Inferior parietal cortex (tissue), 1 donor: ENCODE measurements around the gene C14orf180.
A peak's percentile ranks its signal among the peaks of the same experiment; 100 is the strongest.

Experiments
- DNase-seq: peaks from one replicate; pipeline ENCODE4 v3.0.0-alpha.2; 2016; ENCODE audit errors: extremely low spot score

The C14orf180 gene

DNA sequence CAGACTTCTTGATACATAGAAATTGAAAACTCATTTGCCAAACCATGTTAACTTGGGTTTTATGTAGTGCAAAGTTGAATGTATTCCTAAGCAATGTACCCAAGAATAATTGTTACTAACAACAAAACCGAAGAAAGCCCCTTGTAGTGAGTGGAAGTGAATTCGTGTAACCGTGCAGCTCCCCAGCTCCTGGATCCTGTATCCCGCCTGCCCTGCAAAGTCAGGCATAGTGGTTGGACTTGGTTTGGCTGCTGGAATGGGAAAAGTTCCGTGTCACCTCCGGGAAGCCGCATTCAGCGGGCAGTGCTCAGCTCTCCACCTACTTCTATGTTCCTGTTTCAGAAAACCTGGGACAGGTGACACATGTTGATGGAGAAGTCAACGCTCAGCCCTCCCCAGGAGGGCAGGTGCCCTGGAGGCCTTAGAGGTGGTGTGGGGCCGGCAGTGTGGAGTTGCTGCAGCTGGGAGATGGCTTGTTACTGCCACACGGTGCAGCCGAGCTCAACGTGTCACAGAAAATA, 29.2 kb upstream of the C14orf180 start:
- no peak for DNase-seq

DNA sequence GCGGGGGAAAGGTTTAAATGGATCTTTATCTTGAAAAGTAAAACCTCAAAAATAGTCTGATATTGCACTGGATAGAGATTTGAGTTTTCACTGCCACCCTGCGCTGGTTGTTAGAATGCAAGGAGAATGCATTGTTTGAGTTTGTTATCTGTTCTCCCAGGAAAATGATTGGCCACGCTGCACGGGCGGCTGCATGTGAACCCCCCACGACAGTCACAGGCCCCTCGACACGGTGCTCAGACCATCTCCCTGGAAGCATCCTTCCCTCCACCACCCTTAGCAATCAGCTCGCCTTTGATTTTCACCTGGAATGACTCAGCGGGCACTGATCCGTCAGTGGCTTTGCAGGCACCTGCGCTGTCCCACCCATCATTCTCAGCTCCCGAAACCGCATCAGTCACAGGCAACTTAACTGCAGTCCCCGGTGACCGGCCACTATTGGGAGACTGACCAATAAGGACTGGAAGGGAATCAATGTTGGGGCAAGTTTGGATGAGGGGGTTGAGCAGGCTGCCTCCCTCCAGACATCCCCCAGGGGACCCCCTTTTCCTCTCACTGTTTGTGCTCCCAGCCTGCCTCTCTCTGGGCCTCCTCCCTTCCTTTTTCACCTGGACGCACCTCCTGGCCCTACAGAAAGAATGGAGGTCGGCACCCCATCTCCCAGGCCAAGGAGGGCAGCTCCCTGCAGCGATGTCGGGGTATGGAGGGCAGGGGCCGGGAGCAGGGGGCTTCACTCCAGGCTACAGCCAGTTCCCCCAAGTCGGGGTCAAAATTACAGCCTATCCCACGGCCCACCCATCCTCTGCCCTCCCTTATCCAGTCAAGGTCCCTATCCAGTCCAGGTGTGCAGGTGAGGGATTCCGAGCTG, 28.5 kb upstream of the C14orf180 start:
- peak; percentile 17 for DNase-seq

DNA sequence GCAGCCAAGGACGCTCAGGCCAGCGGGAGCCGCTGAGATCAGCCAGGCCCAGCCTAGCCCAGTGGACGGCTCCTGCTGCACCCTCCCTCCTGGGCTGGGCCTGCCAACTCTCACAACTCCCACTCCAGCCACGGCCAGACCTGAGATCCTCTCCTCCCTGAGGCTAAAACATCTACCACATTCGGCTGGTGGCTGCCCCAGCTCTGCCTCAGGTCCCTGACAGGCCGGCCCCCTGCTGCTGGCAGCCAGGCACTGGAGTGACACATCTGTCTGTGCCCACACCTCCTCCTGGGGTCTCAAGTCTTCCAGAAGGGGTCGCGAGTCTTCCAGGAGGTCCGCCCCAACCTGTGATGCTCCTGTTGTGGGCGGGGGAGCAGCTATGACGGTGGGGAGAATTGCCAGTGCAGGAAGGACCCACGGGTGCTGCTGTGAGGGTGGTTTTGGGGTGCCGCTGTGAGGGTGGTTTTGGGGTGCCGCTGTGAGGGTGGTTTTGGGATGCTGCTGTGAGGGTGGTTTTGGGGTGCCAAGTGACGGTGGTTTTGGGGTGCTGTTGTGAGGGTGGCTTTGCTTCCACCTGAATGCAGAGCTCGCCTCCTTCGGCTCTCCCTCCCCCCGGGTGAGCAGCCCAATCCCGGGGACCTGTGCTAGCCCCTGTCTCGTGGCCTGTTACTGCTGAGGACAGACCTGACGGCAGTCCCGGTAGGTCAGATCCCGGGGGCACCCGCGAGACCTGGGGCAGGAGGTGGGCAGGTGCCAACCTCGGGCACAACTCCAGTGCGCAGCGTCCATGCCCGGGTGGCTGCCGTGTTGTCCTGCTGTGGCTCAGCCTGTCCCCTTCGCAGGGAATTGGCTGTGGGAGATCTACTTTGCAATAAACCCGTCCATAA, 27.5 kb upstream of the C14orf180 start:
- no peak for DNase-seq

DNA sequence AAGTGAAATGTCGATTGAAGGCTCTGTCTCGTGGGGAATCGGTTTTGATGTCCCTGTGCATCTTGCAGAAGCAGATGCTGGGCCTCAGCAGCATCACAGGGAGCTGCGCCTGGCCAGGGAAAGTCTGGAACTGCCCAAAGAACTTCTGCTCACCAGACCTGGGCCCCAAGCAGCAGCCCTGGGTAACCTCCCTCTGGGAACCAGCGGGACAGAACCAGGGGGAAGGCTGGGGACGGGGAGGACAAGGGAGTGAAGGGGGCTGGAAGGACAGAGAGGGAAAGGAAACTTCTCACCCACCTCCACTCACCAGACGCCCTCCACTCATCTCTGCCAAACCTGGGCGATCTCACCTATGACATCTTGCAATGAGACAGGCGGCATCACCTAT, 26.8 kb upstream of the C14orf180 start:
- DNase-seq: no peak

DNA sequence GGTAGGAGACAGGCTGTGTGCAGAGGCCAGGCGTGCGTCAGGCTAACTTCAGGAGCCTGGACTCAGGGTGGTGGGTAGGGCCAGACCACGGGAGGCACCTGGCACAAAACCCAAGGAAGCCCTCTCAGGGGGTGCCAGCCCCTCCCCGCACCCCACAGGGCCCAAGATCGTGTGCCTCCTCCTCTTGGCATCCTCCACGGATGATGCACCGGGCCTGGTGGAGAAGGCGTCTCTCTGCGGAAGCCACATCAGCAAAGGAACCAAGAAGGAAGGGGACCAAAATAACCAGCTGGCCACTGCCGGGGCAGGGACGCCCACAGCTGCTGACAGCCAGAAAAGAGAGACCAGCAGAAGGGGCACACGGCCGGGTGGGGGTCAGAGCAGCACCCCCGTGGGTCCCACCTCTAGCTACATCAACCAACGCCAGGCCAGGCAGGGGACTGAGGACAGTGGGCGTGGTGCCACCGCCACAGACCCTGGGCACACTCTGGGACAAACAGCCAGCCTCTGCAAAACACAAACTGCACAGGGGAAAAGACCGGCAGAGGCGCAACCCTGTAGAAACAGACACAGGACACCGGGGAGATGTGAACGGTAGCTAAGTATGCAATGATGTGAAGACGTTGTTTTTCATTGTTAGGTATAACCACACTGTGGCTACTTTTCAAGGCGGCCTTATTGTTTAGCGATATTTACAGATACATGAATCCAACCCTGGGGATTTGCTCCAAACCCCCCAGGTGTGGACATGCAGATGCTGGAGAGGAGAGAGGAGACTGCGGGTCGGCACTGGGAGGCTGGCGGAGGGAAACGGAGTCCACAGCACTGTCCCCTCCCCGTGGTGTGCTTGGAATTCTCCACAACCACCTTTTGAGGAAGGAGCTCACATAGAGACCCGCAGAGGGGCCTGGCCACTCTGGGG, 26.1 kb upstream of the C14orf180 start:
- DNase-seq: no peak

DNA sequence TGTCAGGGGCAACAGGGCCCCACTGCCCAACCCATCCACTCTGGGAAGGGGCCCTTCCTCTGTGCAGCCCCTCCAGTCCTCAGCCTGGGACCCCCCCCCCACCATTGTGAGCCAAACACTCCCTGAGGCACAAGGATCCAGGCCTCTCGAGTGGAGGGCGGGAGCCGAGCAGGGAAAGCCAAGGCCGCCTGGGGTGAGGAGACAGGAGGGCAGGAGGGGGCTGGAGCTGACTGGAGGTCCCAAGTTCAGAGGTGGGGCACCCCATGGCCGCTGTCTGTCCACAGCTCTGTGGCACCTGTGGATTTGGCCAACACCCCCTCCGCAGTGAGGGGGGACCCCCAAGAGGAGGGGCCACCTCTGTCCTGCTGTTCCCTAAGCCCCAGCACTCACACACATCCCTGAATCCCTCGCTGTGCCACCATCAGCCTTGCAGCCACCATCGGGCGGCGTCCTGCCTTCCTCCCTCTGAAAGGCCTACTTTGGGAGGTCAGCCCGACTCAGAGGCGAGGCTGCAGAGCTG, 25.4 kb upstream of the C14orf180 start:
- DNase-seq: no peak

DNA sequence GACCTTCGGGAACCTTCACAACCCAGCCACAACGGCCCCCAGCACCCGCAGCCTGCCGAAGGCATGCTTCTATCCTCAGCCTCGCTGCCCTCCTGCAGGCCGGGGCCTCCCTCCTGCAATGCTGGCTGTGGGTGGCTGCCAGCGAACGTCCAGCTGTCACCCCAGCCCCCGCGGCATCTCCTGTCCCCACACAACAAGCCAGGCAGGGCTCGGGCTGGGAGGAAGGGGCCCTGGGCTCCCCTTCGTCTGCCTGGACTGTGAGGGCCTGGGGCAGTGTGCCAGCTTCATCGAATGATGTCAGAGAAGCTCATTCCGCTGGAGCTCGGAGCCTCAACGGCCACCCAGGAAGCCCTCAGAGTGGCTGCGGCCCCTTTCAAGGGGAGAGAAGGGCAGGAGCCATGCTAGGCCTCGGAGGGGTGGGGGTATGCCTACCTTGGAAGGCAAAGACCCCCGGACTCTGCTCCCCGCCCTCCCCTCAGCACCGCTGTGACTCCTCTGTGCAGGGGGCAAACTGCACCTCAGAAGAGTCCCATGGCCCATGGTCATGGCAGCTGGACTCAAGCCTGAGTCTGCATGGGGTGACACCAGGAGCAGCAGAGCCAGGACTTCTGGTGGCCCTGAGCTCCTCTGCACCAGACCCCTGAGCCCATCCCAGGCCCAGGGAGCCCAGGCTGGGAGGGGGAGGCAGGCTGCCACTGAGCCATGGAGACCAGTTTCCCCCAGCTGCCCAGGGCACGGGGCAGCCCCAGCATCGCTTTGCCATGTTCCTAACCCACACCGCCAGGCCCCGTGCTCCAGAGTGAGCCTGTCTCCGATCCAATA, 24.7 kb upstream of the C14orf180 start:
- DNase-seq: no peak

DNA sequence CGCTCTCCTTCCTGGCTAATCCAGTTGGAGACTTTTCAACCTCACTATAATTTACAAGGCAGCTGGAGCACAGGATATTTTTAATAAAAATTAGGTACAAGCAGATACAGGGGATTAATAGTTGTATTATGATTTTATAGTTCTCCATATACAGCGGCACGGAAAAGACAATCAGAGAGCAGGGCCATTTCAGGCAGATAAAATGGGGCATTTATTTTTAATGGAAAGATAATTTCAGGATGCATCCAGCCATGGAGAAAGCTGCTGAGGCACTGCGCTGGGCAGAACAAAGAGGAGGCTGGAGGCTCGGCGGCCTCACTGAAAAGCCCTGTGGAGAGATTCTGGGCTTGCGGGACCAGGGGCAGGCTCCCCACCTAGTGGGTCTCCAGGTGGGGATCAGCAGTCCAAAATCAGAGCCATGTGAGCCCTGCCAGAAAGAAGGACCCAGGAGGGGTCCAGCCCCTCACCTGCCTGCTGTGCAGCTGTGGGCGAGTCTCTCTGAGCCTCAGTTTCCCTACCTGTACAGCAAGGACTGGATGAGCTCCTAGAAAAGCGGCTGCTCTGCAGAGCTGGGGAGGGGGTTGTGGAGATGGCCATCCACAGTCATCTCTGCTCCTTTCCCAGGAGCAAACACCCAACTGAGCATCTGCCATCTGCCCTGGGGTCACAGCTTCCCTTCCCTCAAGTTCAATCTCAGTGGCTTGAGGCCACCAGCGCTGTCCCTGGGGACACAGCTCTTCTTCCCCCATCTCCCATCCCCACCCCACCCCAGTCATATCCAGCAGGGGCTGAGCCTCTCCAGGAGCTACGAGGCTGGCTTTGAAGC, 23.9 kb upstream of the C14orf180 start:
- no peak for DNase-seq

DNA sequence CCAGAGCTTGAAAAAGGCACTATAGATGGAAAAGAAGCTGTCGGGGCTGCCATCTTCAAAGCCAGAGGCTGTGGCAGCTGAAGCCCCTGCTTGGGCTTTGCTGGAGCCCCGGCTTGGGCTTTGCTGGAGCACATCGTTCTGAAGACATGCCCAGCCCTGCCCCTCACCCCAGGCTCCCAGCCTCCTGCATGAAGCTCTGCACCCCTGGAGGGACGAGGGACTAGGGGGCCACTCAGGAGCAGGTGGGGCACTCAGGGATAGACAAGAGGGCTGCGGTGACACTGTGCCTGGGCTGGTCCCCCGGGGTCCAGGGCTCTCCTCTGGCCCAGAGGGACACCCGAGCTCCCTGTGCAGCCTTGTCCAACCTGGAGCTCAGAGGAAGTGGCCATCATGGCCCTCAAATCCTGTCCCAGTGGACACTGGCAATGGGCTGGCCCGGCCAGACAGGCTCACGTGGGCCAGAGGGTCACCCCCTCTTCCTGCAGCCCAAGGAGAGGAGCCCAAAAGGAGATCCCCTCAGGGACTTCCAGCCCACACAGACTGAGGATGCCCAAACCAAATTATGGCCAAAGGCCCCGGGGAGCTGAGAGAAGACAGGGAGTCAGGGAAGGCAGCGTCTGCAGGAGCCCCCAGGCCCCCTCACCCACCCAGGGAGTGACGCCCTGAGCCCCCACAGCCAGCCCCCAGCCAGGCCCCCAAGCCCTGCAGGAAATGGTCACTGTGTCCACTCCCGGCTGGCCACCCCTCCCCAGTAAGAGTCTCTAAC, 23.1 kb upstream of the C14orf180 start:
- DNase-seq: no peak

DNA sequence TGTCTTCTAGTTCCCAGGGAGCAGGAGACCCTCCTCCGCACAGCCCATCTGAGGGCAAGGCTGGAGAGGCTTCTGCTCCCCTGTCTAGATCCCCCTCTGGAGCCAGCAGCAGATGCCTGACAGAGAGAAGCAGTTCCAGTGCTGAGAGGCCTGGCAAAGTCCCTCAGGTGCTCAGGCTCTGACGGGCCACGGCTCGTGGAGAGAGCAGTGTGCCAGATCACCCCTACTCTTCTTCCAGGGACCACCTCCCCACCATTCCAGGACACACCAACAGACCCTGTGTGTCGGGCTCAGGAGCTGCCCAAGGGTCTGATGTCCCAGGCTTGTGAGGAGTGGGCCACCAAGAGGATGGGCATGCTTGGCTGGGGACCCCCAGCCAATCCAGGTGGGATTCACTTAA, 22.5 kb upstream of the C14orf180 start:
- DNase-seq: no peak

DNA sequence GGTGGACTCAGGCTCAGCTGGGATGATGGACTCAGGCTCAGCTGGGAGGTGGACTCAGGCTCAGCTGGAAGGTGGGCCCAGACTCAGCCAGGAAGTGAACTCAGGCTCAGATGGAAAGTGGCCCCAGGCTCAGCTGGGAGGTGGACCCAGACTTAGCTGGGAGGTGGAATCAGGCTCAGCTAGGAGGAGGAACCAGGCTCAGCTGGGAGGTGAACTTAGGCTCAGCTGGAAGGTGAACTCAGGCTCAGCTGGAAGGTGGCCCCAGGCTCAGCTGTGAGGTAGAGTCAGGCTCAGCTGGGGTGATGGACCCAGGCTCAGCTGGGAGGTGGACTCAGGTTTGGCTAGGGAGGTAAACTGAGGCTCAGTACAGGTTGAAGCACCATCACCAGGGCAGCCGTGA, 21.8 kb upstream of the C14orf180 start:
- no peak for DNase-seq

DNA sequence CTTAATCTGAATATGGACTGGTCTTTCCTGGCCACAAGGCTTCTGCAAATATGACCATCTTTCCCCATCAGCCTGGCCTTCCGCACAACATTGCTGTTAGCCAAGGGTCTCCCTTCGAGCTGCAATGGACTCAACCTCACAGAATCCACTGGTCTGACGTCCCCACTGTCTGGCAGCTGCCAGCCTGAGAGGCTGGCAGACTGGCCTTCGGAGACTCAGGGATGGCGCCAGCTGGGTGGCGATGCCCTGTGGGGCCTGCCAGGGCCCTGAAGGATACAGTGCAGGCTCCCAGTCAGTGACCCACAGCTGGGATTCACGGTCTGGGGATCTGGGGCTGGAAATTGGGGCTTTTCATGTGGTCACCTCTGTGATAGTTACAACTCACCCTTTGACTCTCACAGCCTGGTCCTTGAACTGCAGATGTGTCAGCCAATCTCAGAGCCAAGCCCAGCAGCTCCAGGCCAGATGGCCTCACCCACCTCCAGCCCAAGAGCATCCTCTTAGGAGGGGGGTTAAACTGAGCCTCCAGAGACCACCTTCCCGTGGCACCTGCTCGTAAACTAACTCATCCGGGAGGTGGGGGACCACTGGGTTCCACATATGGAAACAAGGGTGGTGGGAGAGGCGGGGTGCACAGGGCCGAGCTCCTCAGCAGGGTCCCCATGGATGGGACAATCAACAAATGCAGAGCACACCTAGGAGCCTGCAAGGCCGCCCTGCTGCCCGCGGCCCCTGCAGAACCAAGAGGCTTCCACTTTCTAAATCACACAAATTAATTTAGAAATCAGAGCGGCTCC, 21.1 kb upstream of the C14orf180 start:
- DNase-seq: no peak

DNA sequence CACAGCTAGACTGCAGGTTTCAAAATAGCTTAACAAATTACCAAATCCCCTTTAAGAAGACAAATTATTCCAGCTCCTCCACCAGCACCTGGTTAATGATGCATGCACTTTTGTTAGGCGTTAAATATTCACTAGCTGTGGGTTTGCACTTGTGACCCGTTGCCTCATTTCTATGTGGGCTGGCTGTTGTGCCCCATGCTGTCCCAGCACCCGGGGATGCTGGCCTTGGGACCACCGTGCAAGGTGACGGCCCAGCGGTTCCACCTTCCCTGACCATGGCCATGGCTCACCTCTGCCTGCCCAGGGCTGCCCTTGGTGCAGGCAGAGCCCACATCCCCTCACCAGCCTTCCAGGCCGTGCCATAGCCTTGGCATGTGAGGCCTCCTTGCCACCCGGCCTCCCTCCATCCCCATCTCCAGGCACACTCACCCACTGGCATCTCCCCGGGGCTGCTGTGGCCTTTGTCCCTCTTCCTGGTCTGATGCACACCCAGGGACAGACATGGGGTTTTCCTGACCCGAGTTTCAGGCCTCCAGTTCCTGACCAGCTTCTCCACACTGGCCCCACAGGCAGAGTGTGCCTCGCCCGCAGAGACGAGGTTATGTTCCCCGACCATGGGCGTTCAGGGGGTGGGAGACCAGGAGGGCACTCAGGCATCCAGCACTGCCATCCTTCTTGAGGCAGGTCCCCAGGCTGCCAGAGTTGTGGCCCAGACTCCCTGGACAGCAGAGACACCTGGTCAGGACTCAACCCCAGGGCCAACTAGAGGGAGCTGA, 20.3 kb upstream of the C14orf180 start:
- no peak for DNase-seq

DNA sequence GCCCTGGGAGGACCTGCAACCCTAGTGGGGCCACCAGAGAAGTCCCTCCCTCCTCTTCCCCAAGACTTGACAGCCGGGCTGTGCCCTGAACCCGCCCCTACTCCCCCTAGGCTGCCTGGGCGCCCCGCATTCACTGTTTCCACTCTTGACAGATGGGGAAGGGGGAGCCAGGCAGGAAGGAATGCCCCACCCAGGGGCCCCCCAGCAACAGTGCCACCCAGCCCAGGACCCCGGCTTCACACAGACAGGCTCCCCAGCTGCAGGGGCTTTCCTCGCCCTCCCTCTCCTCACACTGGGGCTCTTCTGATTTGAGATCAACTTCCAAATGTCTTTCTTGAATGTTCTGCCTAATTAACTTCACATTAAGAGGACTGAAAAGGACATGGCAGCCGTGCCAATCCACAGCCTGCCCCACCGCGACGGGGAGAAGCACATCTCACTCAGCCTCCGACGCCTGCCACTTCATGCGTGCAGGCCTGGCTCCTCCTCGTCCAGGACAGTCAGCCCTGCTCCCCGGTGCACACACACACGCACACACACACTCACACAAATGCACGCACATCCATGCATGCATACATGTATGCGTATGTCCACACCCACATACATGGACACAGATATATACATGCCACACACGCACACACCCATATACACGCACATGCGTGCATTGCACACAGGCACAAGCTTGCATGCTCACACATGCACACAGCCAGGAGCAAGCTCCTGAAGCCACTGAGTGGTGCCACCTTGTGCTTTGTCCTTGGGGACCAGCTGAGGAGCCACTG, 19.6 kb upstream of the C14orf180 start:
- DNase-seq: no peak

DNA sequence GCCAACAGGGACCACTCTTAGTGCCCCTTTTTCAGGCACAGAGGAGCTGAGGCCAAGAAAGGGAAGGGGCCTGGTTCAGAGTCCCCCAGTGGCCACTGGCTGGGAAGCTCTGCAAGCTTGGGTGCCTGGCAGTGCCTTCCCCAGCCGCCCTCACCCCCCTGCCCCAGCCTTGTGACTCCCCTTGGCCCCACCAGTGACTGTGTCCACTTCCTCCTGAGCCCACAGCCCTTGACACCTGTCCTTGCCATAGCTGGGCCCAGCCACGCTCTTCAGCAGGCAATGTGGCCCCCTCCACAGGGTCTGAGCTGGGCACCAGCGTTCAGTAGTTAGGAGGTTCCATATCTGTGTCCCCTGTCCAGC, 19.0 kb upstream of the C14orf180 start:
- no peak for DNase-seq

DNA sequence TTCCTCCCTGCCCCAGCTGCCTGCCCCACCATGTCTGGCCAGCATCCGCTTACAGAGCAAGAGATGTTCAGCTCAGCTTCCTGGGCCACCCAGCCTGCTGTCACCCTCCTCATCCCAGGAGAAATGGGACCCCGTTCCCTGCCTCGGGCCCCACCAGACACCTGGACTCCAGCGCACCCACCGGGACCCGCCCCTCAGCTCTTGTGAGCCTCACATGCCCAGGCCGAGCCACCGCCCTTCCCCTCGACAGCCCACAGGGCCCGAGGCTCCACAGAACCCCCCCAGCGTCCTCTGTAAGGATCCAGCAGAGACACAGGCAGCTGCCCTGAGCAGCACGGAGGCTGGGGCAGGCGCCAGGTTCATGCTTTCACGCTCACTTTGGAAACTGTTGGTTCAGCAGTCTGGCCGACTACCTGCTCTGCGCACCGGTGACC, 18.4 kb upstream of the C14orf180 start:
- no peak for DNase-seq
